Neural cell (in vitro differentiated cells): ENCODE results near the gene ERN2. TPM values are rescaled to one million over a fixed set of nuclear protein-coding genes. Genes with fewer than 3 reads are reported as not detected.

Experiments used
- H2AFZ ChIP-seq: fragments of 200-600, 300-800 bp; sonication (generic), shearing (Covaris generic); 2 replicates; pipeline ENCODE4 v1.6.0; 2014; ENCODE audit warnings: low read depth, mild to moderate bottlenecking, antibody characterized with exemption, low read length, moderate library complexity
- H3F3A ChIP-seq: fragments of 200-600 bp; shearing (Covaris generic); 2 replicates; pipeline ENCODE4 v1.6.1; 2016; ENCODE audit warnings: mild to moderate bottlenecking, moderate library complexity, mixed read lengths, antibody characterized with exemption, low read length; ENCODE audit not compliant: insufficient read depth, poor library complexity, severe bottlenecking
- H3K27ac ChIP-seq: fragments of 200-600, 300-800 bp; sonication (generic), shearing (Covaris generic); 2 replicates; pipeline ENCODE4 v1.5.1; 2014; ENCODE audit warnings: mild to moderate bottlenecking, low read length, moderate library complexity
- H3K27me3 ChIP-seq: fragments of 300-800, 200-600 bp; sonication (generic), shearing (Covaris generic); 2 replicates; pipeline ENCODE4 v1.6.0; 2014; ENCODE audit warnings: mild to moderate bottlenecking, low read depth, low read length, moderate library complexity; ENCODE audit not compliant: insufficient read depth
- H3K36me3 ChIP-seq: fragments of 300-800, 200-600 bp; sonication (generic), shearing (Covaris generic); 2 replicates; pipeline ENCODE4 v1.5.1; 2014; ENCODE audit warnings: mild to moderate bottlenecking, antibody characterized with exemption, low read length, moderate library complexity; ENCODE audit not compliant: insufficient read depth
- H3K4me2 ChIP-seq: fragments of 300-800, 200-600 bp; sonication (generic), shearing (Covaris generic); 2 replicates; pipeline ENCODE4 v1.6.0; 2014; ENCODE audit warnings: mild to moderate bottlenecking, low read length
- H3K4me3 ChIP-seq: fragments of 300-800, 200-600 bp; sonication (generic), shearing (Covaris generic); 2 replicates; pipeline ENCODE4 v1.5.1; 2014; ENCODE audit warnings: mild to moderate bottlenecking, low read length, moderate library complexity
- H3K79me2 ChIP-seq: fragments of 200-600 bp; shearing (Covaris generic); replicated peaks from 2 replicates; pipeline ENCODE4 v1.6.0; 2014; ENCODE audit warnings: mild to moderate bottlenecking, low read length, moderate library complexity; ENCODE audit not compliant: insufficient read depth
- H3K9ac ChIP-seq: fragments of 300-800, 200-600 bp; sonication (generic), shearing (Covaris generic); 2 replicates; pipeline ENCODE4 v1.6.1; 2016; ENCODE audit warnings: mild to moderate bottlenecking, low read length, mixed read lengths
- H3K9me2 ChIP-seq: fragments of 200-600 bp; shearing (Covaris generic); 2 replicates; pipeline ENCODE4 v1.6.1; 2016; ENCODE audit warnings: mild to moderate bottlenecking, low read length, mixed read lengths; ENCODE audit not compliant: insufficient read depth
- H3K9me3 ChIP-seq: fragments of 200-600, 300-800 bp; sonication (generic), shearing (Covaris generic); 2 replicates; pipeline ENCODE4 v1.6.1; 2016; ENCODE audit warnings: mild to moderate bottlenecking, mixed run types, low read length, moderate library complexity, mixed read lengths
- H4K20me1 ChIP-seq: fragments of 200-600 bp; shearing (Covaris generic); 2 replicates; pipeline ENCODE4 v1.6.1; 2016; ENCODE audit warnings: mild to moderate bottlenecking, mixed run types; ENCODE audit not compliant: insufficient read depth
- CTCF ChIP-seq: fragments of 450-650 bp; IDR thresholded peaks from 2 replicates; pipeline ENCODE4 v1.5.1; 2014; ENCODE audit warnings: antibody characterized with exemption, mild to moderate bottlenecking, moderate library complexity; ENCODE audit not compliant: poor library complexity, severe bottlenecking
- EP300 ChIP-seq: fragments of 450-650 bp; conservative IDR thresholded peaks from 2 replicates; pipeline ENCODE4 v1.6.1; 2014; ENCODE audit warnings: antibody characterized with exemption, mild to moderate bottlenecking, moderate library complexity; ENCODE audit not compliant: poor library complexity, severe bottlenecking
- EZH2 ChIP-seq: fragments of 200-600, 300-800 bp; shearing (Covaris generic), sonication (generic); IDR thresholded peaks from 2 replicates; pipeline ENCODE4 v1.6.1; 2014; ENCODE audit warnings: antibody characterized with exemption, low read length, borderline replicate concordance, mild to moderate bottlenecking; ENCODE audit not compliant: insufficient read depth, poor library complexity, severe bottlenecking
- MXI1 ChIP-seq: fragments of 450-650 bp; conservative IDR thresholded peaks from 2 replicates; pipeline ENCODE4 v1.6.1; 2014; ENCODE audit warnings: antibody characterized with exemption, mild to moderate bottlenecking; ENCODE audit not compliant: poor library complexity, severe bottlenecking
- POLR2AphosphoS5 ChIP-seq: IDR thresholded peaks from 2 replicates; pipeline ENCODE4 v1.6.1; 2012
- RAD21 ChIP-seq: fragments of 450-650 bp; conservative IDR thresholded peaks from 2 replicates; pipeline ENCODE4 v1.6.1; 2014; ENCODE audit warnings: antibody characterized with exemption, mild to moderate bottlenecking, moderate library complexity
- REST ChIP-seq: IDR thresholded peaks from 2 replicates; pipeline ENCODE4 v1.6.1; 2012; ENCODE audit warnings: borderline replicate concordance
- SMC3 ChIP-seq: fragments of 450-650 bp; conservative IDR thresholded peaks from 2 replicates; pipeline ENCODE4 v1.6.1; 2014; ENCODE audit warnings: antibody characterized with exemption, mild to moderate bottlenecking, moderate library complexity; ENCODE audit not compliant: poor library complexity
- TAF1 ChIP-seq: IDR thresholded peaks from 2 replicates; pipeline ENCODE4 v1.6.1; 2012; ENCODE audit warnings: low read depth
- polyA plus RNA-seq: library from polyadenylated mRNA; depleted of rRNA; stranded (reverse); fragments of >200 nt; gene quantifications from 2 replicates; pipeline ENCODE4 v1.2.3, GENCODE V29; 2014

ERN2 gene
- polyA plus RNA-seq, 1 donor from 2014 or later = not detected

GRCh38 chr16:23678430-23679273 lies 34.4 kb downstream of the ERN2 start, which contains the start of gene PLK1:
Gene PLK1 (plus strand): TSS chr16:23678889. CDS start chr16:23678933, 44 bp downstream.
- Histone ChIP-seq H3K27ac (no peak within 1 kb of the TSS), H3K4me3 (peak within 1 kb of the TSS; percentile 81), H3K9me2 (no peaks in the 10 kb centered on the region), H3K36me3 (peaks cover 5% of the 10 kb centered on the region), H3K4me2 (peak within 1 kb of the TSS; percentile 78), H4K20me1 (peaks cover 8% of the 10 kb centered on the region), H2AFZ (no peak within 1 kb of the TSS), H3K9ac (peak within 1 kb of the TSS; percentile 45), H3F3A (no peaks in the 10 kb centered on the region), H3K9me3 (no peaks in the 10 kb centered on the region), H3K79me2 (peaks cover 24% of the 10 kb centered on the region), H3K27me3 (no peaks in the 10 kb centered on the region)
- TF ChIP-seq TAF1 = no peak
- peak; percentile 82 for TF ChIP-seq RAD21
- peak; percentile 97 for TF ChIP-seq MXI1
- no peak for TF ChIP-seq REST
- no peak for TF ChIP-seq EZH2
- peak; percentile 24 for TF ChIP-seq EP300
- peak; percentile 89 for TF ChIP-seq SMC3
- peak; percentile 85 for TF ChIP-seq CTCF
- peak; percentile 47 for TF ChIP-seq POLR2AphosphoS5

GRCh38 chr16:23676924-23677480 lies 36.0 kb downstream of the ERN2 start:
- Histone ChIP-seq H3K27ac (no peak overlapping the region), H2AFZ (no peak overlapping the region), H3K9ac (no peak overlapping the region), H4K20me1 (peaks cover 8% of the 10 kb centered on the region), H3K9me2 (no peaks in the 10 kb centered on the region), H3K27me3 (no peaks in the 10 kb centered on the region), H3K9me3 (no peaks in the 10 kb centered on the region), H3K4me3 (no peak overlapping the region), H3K36me3 (peaks cover 5% of the 10 kb centered on the region), H3K79me2 (peaks cover 24% of the 10 kb centered on the region), H3K4me2 (no peak overlapping the region), H3F3A (no peaks in the 10 kb centered on the region)
- TF ChIP-seq EZH2 = no peak
- TF ChIP-seq POLR2AphosphoS5 = no peak
- TF ChIP-seq MXI1 = no peak
- no peak for TF ChIP-seq SMC3
- TF ChIP-seq REST = no peak
